K562 (cell line): ENCODE data around the gene TBXAS1. TPM values are rescaled to one million over a fixed set of nuclear protein-coding genes. Genes with fewer than 3 reads are reported as not detected.
A peak's percentile ranks its signal among the peaks of the same experiment; 100 is the strongest.

Experiments
- ATF4 ChIP-seq: fragments of 450-650 bp; formaldehyde crosslinking; IDR thresholded peaks from 2 replicates; pipeline ENCODE4 v1.4.0; 2022; ENCODE audit warnings: mild to moderate bottlenecking, moderate library complexity
- DEAF1 ChIP-seq: fragments of 450-650 bp; formaldehyde crosslinking; IDR thresholded peaks from 2 replicates; pipeline ENCODE4 v1.4.0; 2020; ENCODE audit warnings: mild to moderate bottlenecking, moderate library complexity
- EP300 ChIP-seq: IDR thresholded peaks from 2 replicates; pipeline ENCODE4 v1.6.1; 2012; ENCODE audit warnings: low read length, improper control_type of control experiment
- ESRRB ChIP-seq: fragments of 250-450 bp; sonication (Bioruptor Pico); IDR thresholded peaks from 2 replicates; pipeline ENCODE4 v1.5.0; 2020; ENCODE audit warnings: mild to moderate bottlenecking, moderate library complexity, borderline replicate concordance
- FIP1L1 ChIP-seq: fragments of 200-400 bp; formaldehyde crosslinking; IDR thresholded peaks from 2 replicates; pipeline ENCODE4 v1.6.1; 2018; ENCODE audit warnings: mild to moderate bottlenecking, low read depth, low read length; ENCODE audit not compliant: poor library complexity, severe bottlenecking
- FOXK2 ChIP-seq, 2 experiments: fragments of 450-650 bp; IDR thresholded peaks in 1 of 2; conservative IDR thresholded peaks in 1 of 2; 2 replicates each; pipeline ENCODE4 v1.6.1; 2016; ENCODE audit warnings: low read depth in 2 of 2, mild to moderate bottlenecking in 1 of 2
- GTF2E2 ChIP-seq: fragments of 200-800 bp; sonication (Bioruptor generic); IDR thresholded peaks from 2 replicates; pipeline ENCODE4 v1.6.1; 2016; ENCODE audit warnings: missing genetic modification characterization, missing compliant biosample characterization
- HNRNPL ChIP-seq: fragments of 200-400 bp; formaldehyde crosslinking; IDR thresholded peaks from 2 replicates; pipeline ENCODE4 v1.6.1; 2017; ENCODE audit warnings: low read depth, mild to moderate bottlenecking, low read length
- POLR3A ChIP-seq: IDR thresholded peaks from 2 replicates; pipeline ENCODE4 v1.6.1; 2011; ENCODE audit warnings: borderline replicate concordance, mild to moderate bottlenecking, moderate library complexity; ENCODE audit not compliant: insufficient read length, insufficient read depth; ENCODE audit errors: extremely low read depth
- RERE ChIP-seq: sonication (generic); formaldehyde crosslinking; IDR thresholded peaks from 2 replicates; pipeline ENCODE4 v1.8.0; 2023; ENCODE audit warnings: missing genetic modification reagents, mild to moderate bottlenecking, borderline replicate concordance
- RFX7 ChIP-seq: fragments of 250-450 bp; sonication (Bioruptor Pico); IDR thresholded peaks from 2 replicates; pipeline ENCODE4 v1.5.1; 2021; ENCODE audit warnings: mild to moderate bottlenecking
- SIX5 ChIP-seq, 2 experiments: IDR thresholded peaks; 2 replicates each; pipeline ENCODE4 v1.6.1; 2011; ENCODE audit warnings: low read length in 2 of 2, borderline replicate concordance in 1 of 2, low read depth in 1 of 2, mild to moderate bottlenecking in 1 of 2, moderate library complexity in 1 of 2; ENCODE audit not compliant: insufficient read depth in 1 of 2
- SP1 ChIP-seq: sonication (generic); formaldehyde crosslinking; IDR thresholded peaks from 2 replicates; pipeline ENCODE4 v1.8.1; 2022; ENCODE audit warnings: mild to moderate bottlenecking, missing genetic modification reagents
- TAF7 ChIP-seq: fragments of 450-650 bp; IDR thresholded peaks from 2 replicates; pipeline ENCODE4 v1.6.1; 2016; ENCODE audit warnings: missing genetic modification characterization, missing compliant biosample characterization
- TEAD1 ChIP-seq, 2 experiments: fragments of 450-650 bp in 1 of 2; sonication (generic) in 1 of 2; formaldehyde crosslinking; IDR thresholded peaks; 2 replicates each; pipeline versions ENCODE4 v1.4.0 to v1.8.0; 2020 to 2022; ENCODE audit warnings: mild to moderate bottlenecking in 2 of 2, missing genetic modification reagents in 1 of 2
- ZBTB17 ChIP-seq: fragments of 450-650 bp; formaldehyde crosslinking; IDR thresholded peaks from 2 replicates; pipeline ENCODE4 v1.4.0; 2020; ENCODE audit warnings: mild to moderate bottlenecking
- ZNF134 ChIP-seq: fragments of 250-450 bp; sonication (Bioruptor Pico); conservative IDR thresholded peaks from 2 replicates; pipeline ENCODE4 v1.4.0; 2020
- ZNF23 ChIP-seq: fragments of 250-450 bp; sonication (Bioruptor Pico); IDR thresholded peaks from 2 replicates; pipeline ENCODE4 v1.4.0; 2020; ENCODE audit warnings: mild to moderate bottlenecking
- ZNF253 ChIP-seq: fragments of 250-450 bp; sonication (Bioruptor Pico); conservative IDR thresholded peaks from 2 replicates; pipeline ENCODE4 v1.6.1; 2021; ENCODE audit warnings: mild to moderate bottlenecking
- ZNF764 ChIP-seq: fragments of 250-450 bp; sonication (Bioruptor Pico); IDR thresholded peaks from 2 replicates; pipeline ENCODE4 v1.4.0; 2020; ENCODE audit warnings: low read depth, mild to moderate bottlenecking, moderate library complexity
- polyA plus RNA-seq, 8 experiments: library from polyadenylated mRNA; depleted of rRNA in 4 of 8; stranded (reverse) in 5 of 8; unstranded in 3 of 8; fragments of >200 nt; fragmentation: Nextera tagmentation in 2 of 8; fragmentation: Illumina TruSeq in 1 of 8; extraction: Ambion mirVana in 2 of 8; extraction: Trizol in 1 of 8; gene quantifications; 2 replicates each; pipeline versions ENCODE4 v1.2.1 to v1.2.3, GENCODE V29; 2011 to 2014; ENCODE audit warnings: inconsistent platforms in 1 of 8, missing spikeins in 1 of 8
- total RNA-seq, 7 experiments: library from RNA; depleted of rRNA in 6 of 7; stranded (reverse); fragments of >200 nt in 6 of 7; fragmentation: Illumina TruSeq in 2 of 7; extraction: Trizol in 2 of 7; gene quantifications; 2 replicates each; pipeline versions ENCODE4 v1.2.1 to v1.2.3, GENCODE V29; 2011 to 2021; ENCODE audit warnings: low replicate concordance in 1 of 7

TBXAS1 gene
- total and polyA plus RNA-seq, 9 of the 15 experiments (the other 6 are each of a cell fraction or from before 2014, with no cell fraction given): 1.1 to 8.3 (median 1.9) TPM

- TF ChIP-seq ZNF764 (CRISPR knock-in tag) (0 out of 2 replicates have a peak, but pooled peaks have one; percentile 39), ZBTB17 (CRISPR knock-in tag) (no peak; the same call in 1 of the 2 replicates), ESRRB (CRISPR knock-in tag) (no peak), FIP1L1 (no peak), GTF2E2 (tag) (no peak), TEAD1 (CRISPR knock-in tag; IDR thresholded peaks at IDR 0.05) (no peak), FOXK2 (conservative IDR thresholded peaks at IDR 0.05 in 1 of 2, IDR thresholded peaks at IDR 0.05 in 1 of 2; ENCODE audit: low read depth in 2 of 2) (no peak), RFX7 (CRISPR knock-in tag) (no peak), ZNF253 (CRISPR knock-in tag) (no peak), ATF4 (CRISPR knock-in tag) (peak; percentile 24; the same call in 1 of the 2 replicates), DEAF1 (no peak; the same call in 1 of the 2 replicates), HNRNPL (no peak), TAF7 (tag) (peak; percentile 73; the same call in 1 of the 2 replicates), ZNF23 (CRISPR knock-in tag) (no peak), SIX5 (IDR thresholded peaks at IDR 0.05; ENCODE audit: borderline replicate concordance in 1 of 2, insufficient read depth in 1 of 2, low read depth in 1 of 2, low read length in 2 of 2) (no peak), RERE (CRISPR knock-in tag) (no peak), ZNF134 (CRISPR knock-in tag) (no peak), EP300 (peak; percentile 25; the same call in 1 of the 2 replicates), POLR3A (no peak), SP1 (no peak)
Measured at GRCh38 chr7:139853506-139854123, 24.6 kb downstream of the TBXAS1 start (continued).
